HG02623 (cell line): ENCODE results near the gene CA5B.
A peak's percentile ranks its signal among the peaks of the same experiment; 100 is the strongest.
"Not testable (repeated sequence)": the region's sequence is repeated elsewhere in the genome, so short reads cannot be mapped to it uniquely, and the experiment has no call there.

Source experiments
- ATAC-seq: cut with Tn5 transposase; IDR thresholded peaks from one replicate; pipeline ENCODE4 v1.9.1; 2021; ENCODE audit warnings: moderate library complexity; ENCODE audit not compliant: unreplicated experiment

The CA5B gene

DNA sequence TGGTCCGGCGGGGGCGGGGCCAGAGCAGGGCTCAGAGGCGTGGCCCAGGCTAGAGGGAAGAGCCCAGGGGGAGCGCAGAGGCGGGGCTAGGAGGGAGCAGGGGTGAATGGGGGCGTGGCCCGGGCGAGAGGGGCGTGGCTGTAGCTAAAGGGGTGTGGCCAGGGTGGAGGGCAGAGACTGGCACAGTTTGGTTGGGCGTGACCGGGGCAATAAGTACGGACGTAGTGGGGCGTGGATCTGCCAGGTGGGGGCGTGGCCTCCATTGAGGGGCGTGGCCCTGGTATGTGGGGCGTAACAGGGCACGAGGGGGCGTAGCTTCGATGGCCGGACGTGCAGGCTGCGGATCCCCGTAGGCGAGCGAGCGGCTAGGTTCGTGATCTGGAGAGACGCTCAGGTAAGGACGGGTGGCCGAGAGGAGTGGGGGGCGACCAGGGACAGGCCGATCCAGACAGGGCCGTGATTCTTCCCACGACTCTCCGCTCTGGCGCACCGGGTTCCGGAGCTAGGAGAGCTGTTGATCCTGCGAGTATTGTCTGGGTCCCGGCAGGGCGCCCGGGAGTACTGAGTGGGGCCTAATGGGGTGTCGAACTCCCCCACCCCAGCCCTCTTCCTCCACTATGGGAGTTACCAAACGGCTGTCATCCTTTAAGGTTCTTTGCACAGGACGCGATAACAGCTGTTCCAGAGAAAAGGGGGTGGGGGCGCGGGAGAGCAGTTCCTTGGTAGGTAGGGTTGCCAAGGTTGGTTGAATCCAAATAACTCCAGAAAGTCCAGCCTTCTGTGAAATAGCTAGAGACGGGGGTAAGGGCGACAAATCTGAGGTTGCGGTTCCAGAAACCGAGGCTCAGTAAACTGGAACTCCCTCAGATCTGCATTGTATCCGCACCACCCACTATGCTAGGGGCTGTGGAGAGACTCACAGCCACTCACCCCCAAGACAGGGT lies at the start of gene CA5B:
CA5B (plus strand) TSS at position 312 of the 944 bp plus-strand sequence. CDS start 11,754 bp downstream, outside the sequence.
- peak; percentile 91 for ATAC-seq

DNA sequence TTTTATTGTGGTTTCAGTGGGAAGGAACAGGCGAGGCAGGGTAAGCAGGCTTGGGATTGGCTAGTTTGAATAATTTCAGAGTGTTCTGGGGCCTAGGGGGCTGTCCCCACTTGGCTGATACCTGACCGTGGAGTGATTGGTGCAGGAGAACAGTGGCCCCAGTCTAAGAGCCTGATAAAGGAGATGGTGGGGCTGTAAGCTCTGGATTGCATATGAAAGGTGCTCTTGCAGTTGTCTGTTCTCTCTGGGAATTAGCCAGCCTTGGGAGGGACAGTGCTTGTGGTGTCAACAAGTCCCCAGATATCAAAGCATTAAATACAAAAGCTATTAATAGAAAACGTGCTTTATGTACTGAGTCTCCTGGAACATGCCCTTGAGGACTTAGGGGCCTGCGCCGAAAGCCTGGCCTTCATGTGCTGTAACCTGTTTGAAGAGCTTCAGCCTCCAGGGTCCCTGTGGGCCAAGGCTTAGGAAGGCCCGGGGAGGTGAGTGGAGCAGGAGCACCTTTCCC lies 43.1 kb upstream of the CA5B start:
- no peak for ATAC-seq

- ATAC-seq = no peak
Measured at GRCh38 chrX:15696516-15696915, 41.6 kb upstream of the CA5B start.

DNA sequence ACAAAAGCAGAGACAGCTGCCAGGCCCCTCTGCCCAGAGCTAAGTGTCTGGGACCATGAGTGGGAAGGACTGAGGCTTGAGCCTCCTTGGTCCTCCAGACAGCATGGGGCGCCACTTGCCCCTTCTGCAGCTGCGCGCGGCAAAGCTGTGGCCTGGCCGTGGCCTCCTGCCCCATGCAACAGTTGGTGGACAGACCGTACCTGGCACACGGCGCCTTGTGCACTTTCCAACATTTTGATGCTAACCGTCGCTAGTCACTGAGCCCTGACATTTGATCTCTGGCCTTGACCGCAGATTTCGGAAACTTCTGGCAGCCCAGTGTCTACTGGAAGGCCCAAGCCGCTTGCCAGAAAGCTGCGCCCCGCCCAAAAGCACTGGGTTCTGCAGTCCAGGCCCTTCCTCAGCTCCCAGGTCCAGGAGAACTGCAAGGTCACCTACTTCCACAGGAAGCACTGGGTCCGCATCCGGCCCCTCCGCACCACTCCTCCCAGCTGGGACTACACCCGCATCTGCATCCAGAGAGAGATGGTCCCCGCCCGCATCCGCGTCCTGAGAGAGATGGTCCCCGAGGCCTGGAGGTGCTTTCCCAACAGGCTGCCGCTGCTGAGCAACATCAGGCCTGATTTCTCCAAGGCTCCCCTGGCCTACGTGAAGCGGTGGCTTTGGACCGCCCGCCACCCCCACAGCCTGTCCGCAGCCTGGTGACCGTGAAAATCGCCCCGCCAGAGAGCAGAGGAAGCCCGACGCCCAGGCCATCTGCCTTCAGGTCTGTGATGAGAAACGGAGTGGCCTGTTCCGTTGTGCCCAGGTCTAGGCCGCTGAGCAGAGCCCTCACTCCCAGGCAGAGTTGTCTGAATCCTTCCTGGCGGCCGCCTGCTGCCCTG lies 35.3 kb upstream of the CA5B start:
- ATAC-seq = no peak

DNA sequence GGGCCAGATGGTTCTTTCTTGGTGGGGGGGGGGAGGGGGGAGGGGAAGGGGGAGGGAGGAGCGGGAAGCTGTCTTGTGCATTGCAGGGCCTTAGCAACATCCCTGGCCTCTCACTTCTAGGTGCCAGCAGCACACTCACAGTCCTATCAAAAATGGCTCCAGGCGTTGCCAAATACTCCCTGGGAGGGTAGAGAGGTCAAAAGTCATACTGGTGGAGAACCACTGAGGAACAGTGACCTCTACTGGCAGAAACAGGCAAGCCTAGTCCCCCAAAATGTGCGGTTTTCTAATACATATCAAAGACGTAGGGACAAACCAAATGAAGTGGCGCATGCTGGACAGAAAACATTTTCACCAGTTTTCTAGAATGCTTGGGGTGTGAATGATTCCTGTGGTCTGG lies 34.3 kb upstream of the CA5B start:
- not testable (repeated sequence) for ATAC-seq

DNA sequence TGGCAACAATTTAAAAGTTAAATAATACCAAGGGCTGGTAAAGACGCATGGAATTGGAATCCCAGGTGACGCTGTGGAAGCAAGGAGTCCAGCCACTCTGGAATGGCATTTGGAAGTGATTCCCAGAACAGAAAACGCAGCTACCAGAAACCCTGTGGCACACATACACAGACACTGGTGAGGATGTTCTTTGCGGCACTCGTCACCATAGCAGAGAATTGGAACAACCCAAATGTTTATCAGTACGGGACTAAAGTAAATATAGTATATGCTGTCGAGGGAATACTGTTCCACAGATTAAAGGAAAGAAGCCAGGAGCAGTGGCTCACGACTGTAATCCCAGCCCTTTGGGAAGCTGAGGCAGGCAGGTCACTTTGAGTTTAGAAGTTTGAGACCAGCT lies 33.8 kb upstream of the CA5B start:
- ATAC-seq = not testable (repeated sequence)

DNA sequence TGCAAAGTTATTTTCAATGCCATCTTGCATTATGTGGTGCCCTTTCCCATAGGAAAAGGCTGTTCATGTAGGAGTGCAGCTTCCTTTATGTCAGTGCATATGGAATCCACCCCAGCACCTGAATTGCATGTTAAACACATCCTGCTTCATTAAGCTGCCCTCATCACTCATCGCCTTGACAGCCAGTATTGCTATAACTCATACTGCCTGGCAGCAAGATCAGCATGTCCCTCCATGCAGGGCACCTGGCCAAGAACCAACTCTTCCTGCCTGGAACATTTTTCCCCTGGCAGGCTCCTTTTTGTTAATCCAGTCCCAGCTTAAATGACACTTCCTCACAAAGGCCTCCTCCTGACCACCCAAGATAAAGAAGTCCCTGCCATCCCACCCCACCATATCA lies 23.5 kb upstream of the CA5B start:
- ATAC-seq = no peak

- ATAC-seq = no peak
Measured at GRCh38 chrX:15718283-15718970, 19.6 kb upstream of the CA5B start.

DNA sequence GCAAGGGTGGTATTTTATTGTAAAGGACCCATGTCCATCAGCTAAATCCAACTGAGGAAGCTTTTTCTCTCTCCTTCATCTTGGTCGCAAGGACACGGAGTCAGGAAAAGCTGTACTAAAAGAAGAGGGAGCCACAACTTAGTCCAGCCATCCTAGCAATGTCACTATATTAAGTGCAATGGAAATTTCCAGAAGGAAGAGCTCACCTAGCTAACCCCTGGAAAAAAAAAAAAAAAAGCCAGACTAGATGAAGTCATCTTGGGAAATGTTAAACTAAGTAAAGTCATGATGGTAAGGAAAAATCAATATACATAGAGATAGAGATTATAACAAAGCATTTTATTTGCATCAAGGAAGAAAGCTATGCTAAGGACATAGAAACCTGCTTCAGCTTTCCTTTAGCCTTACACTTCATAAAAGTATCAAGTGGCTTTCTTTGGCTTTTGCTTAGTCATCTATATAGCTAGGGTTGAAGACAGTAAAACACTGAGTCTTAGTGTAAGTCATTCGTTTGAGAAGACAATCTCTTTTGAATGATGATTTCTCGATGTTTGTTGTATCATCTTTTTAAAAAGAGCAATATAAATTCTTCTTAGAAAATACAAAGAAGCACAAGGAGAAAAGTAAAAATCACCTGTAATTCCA lies 18.6 kb upstream of the CA5B start:
- ATAC-seq = no peak

- ATAC-seq = no peak
Measured at GRCh38 chrX:15721911-15722310, 16.2 kb upstream of the CA5B start.

- no peak for ATAC-seq
Measured at GRCh38 chrX:15723887-15724517, 14.1 kb upstream of the CA5B start.

- no peak for ATAC-seq
Measured at GRCh38 chrX:15724911-15725310, 13.2 kb upstream of the CA5B start.

DNA sequence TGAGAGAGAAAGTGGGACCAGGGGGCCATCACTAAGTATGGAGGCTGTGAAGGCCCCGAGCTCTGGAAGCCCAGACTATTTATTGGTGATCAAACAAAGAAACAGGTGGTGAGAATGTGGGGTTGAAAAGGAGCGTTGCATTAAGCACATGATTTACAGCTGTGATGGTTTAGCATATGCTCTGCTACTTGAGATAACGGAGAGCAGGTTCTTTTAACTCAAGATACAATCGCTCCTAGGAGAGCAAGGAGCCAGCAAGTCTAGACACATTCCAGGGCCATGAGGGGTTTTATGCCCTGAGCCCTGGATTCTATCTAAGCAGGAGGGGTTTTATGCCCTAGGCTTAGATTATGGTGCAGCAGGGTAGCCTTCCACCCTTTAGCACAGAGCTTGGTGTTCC lies 6.7 kb upstream of the CA5B start:
- not testable (repeated sequence) for ATAC-seq

DNA sequence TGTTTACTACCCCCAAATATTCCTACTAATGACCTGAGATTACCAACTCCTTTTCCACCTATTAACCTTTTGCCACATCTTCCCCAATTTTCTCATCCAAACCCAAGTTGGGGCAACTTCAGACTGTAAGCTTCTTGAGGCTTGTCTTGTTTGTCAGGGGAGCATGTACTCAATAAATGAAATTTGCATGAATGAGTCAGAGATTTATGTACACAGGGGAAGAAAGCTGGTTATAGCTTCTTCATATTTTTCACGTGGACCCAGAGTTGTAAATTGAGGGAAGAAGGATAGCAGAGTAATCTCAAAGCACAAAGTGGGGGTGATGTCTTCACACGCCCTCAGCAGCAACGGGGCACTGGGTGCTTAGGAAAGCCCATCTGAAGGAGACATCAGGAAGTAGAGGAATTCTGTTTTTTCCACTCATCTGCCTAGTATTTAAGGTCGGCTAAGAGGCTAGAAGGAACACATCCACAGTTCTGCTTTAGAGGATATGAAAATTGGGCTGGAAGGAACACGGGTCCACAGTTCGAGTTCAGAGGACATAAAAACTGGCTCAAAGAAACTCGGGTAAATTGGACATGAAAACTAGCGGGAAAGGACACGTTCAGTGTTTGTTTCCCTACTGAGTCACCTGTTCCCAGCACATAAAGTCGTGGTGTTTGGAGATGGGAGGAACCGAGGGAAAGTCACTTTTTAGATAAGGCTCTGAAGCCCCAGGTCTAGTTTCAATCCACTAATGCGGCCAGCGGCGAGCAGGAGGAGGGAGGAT lies 696 bp upstream of the CA5B start:
- ATAC-seq = no peak

DNA sequence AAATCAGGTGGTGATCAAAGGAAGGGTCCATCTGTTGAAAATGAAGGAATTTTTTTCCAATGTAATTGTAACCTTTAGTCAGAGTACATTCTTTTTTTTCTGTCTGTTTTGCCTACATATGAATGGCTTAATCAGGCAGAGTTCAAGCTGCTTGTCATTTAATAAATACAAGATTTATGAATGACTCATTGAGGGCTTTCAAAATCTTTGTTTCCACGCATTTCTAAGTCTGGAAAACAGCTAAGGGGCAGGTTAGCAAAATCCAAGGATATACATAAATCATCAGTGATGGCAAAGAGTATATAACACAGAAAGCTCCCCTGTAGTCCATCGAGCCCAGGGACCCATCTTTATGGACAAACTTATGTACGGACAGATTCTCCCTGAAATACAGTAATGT lies 1.8 kb downstream of the CA5B start:
- no peak for ATAC-seq

- ATAC-seq = no peak
Measured at GRCh38 chrX:15744181-15744867, 6.3 kb downstream of the CA5B start.

GRCh38 chrX:15745179-15745578 lies 7.1 kb downstream of the CA5B start:
- no peak for ATAC-seq

DNA sequence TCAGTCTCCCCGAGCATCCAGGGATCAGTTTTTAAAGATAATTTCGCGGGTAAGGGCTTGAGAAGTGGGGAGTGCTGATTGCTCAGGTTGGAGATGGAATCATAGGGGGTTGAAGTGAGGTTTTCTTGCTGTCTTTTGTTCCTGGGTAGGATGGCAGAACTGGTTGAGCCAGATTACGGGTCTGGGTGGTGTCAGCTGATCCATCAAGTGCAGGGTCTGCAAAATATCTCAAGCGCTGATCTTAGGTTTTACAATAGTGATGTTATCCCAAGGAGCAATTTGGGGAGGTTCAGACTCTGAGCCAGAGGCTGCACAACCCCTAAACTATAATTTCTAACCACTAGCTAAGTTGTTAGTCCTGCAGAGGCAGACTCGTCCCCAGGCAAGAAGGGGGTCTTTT lies 8.6 kb downstream of the CA5B start:
- ATAC-seq = not testable (repeated sequence)
